Heart right ventricle (tissue), 16 donors: ENCODE measurements around the gene WFIKKN2. TPM values are rescaled to one million over a fixed set of nuclear protein-coding genes. Genes with fewer than 3 reads are reported as not detected.

Experiments
- ATAC-seq, 8 donors: fragments of 200-7000 bp; cut with Tn5 transposase; one replicate each; pipeline ENCODE4 v1.9.1; 2020; ENCODE audit warnings: mild to moderate bottlenecking in 8 of 8, moderate library complexity in 8 of 8, moderate number of reproducible peaks in 1 of 8
- DNase-seq, 2 donors: peaks; one replicate each; pipeline ENCODE4 v3.0.0-alpha.2; 2020
- H3K27ac ChIP-seq, 10 donors: fragments of 200-600 bp; sonication (generic) in 2 of 10; one replicate each; pipeline versions ENCODE4 v1.5.0 to v1.8.0; 2020 to 2022; ENCODE audit warnings: mild to moderate bottlenecking in 3 of 10
- H3K27me3 ChIP-seq, 7 donors: fragments of 200-600 bp; one replicate each; pipeline ENCODE4 v1.8.0; 2021 to 2022; ENCODE audit warnings: mild to moderate bottlenecking in 2 of 7
- H3K36me3 ChIP-seq, 9 donors: fragments of 200-600 bp; sonication (generic) in 1 of 9; one replicate each; pipeline versions ENCODE4 v1.5.0 to v1.8.0; 2020 to 2022; ENCODE audit warnings: mild to moderate bottlenecking in 2 of 9
- H3K4me1 ChIP-seq, 9 donors: fragments of 200-600 bp; sonication (generic) in 1 of 9; one replicate each; pipeline versions ENCODE4 v1.5.0 to v1.8.0; 2020 to 2022; ENCODE audit warnings: mild to moderate bottlenecking in 4 of 9
- H3K4me3 ChIP-seq, 10 donors: fragments of 200-600 bp; sonication (generic) in 2 of 10; one replicate each; pipeline versions ENCODE4 v1.5.0 to v1.8.0; 2020 to 2022; ENCODE audit warnings: mild to moderate bottlenecking in 7 of 10, moderate library complexity in 2 of 10
- H3K9me3 ChIP-seq, 11 donors: fragments of 200-600 bp in 10 of 11; sonication (generic) in 2 of 11; one replicate each; pipeline versions ENCODE4 v1.5.0 to v1.8.0; 2013 to 2022; ENCODE audit warnings: mild to moderate bottlenecking in 2 of 11, control low read depth in 1 of 11, moderate library complexity in 1 of 11
- CTCF ChIP-seq, 9 donors: fragments of 200-600 bp; sonication (generic) in 2 of 9; IDR thresholded peaks; one replicate each; pipeline versions ENCODE4 v1.5.0 to v1.8.0; 2021 to 2022; ENCODE audit warnings: antibody characterized with exemption in 9 of 9, mild to moderate bottlenecking in 5 of 9, moderate library complexity in 1 of 9
- WGBS, 2 donors: extraction: QIAGEN DNeasy Blood & Tissue Kit; methylation state at CpG; one replicate each; pipeline ENCODE4 v1.1.7; 2013; ENCODE audit warnings: inconsistent platforms in 1 of 2; 5-methylcytosine and 5-hydroxymethylcytosine counted together
- intact Hi-C, 10 donors: fragments of 100-400 bp; cut with DNase I; formaldehyde crosslinking; loops; one replicate each; pipeline versions ENCODE4 v1.11.1 to v1.14.2; 2022
- polyA plus RNA-seq, 2 donors: library from polyadenylated mRNA; stranded (reverse); fragments of 200-250 nt; gene quantifications; one replicate each; pipeline ENCODE4 v1.2.3, GENCODE V29; 2013
- total RNA-seq, 10 donors: library from RNA; stranded (reverse); fragmentation: NEBNext Ultra II Directional in 3 of 10; extraction: Animal tissue kit (Norgen Biotek cat#: 25700) in 3 of 10; gene quantifications; one replicate each; pipeline versions ENCODE4 v1.2.1 to v1.2.4, GENCODE V29; 2021 to 2023
- donor health status: Arrhythmogenic right ventricular cardiomyopathy.
- donor health status: ischemic (EF 13 %, LVEDD 7.1; RV severe dilation, severe dysfunction).
- donor health status: healthy with polysubstance abuse.
- donor health status: DM: no; HTN: yes; CAD: no.
- donor health status: DM: no; HTN: no; CAD: no.
- donor health status: ischemic (EF 25% LVEDD 6.9; RV normal size, moderate dysfunction).
- donor health status: ischemic (EF 25% LVEDD 5.7; RV mildly dilated, moderate dysfunction).
- donor health status: healthy.
- donor health status: DM: yes; HTN: yes; CAD: no.
- donor health status: Ischemic cardiomyopathy.
- donor health status: ischemic (EF 35%, LVEDD 5.7; RV mildly dilated, moderate dysfunction).
- donor health status: nonischemic (EF 11% LVEDD 7.7; RV severe dilation, severe dysfunction).
- donor health status: DM: yes; HTN: yes; CAD: no.
- donor health status: PGD.
- donor health status: ischemic (EF 29% LVEDD 5.4; RV normal size, mild dysfunction).
- donor health status: nonischemic (EF 23%, LVEDD 6.1; RV moderate dilation, normal function).

WFIKKN2 gene
- total and polyA plus RNA-seq, 12 donors, result 0.10 to 1.7 (median 0.49) TPM

GRCh38 chr17:50848711-50849110, 13.3 kb downstream of the WFIKKN2 start:
- DNase-seq (no peak), ATAC-seq (no peak)
- Histone ChIP-seq H3K9me3 (peaks cover 0 to 11% (median 0%) of the 10 kb centered on the region in 11 donors), H3K27ac (no peak overlapping the region), H3K4me3 (no peak overlapping the region), H3K27me3 (no peaks in the 10 kb centered on the region), H3K36me3 (no peaks in the 10 kb centered on the region), H3K4me1 (peaks cover 0 to 61% (median 21%) of the 10 kb centered on the region in 9 donors)
- no peak for TF ChIP-seq CTCF (IDR thresholded peaks at IDR 0.05)
- WGBS, 2 donors, result 57 to 63% methylated on average over 2 of the region's 2 CpGs
- intact Hi-C loops, result loop anchor here in 4 of 10 donors (1.0 to 10.0 kb wide), 5 partner anchors 104 to 306 kb away; partner anchors contain the start of gene NME1 (in 1 of the 4)

DNA sequence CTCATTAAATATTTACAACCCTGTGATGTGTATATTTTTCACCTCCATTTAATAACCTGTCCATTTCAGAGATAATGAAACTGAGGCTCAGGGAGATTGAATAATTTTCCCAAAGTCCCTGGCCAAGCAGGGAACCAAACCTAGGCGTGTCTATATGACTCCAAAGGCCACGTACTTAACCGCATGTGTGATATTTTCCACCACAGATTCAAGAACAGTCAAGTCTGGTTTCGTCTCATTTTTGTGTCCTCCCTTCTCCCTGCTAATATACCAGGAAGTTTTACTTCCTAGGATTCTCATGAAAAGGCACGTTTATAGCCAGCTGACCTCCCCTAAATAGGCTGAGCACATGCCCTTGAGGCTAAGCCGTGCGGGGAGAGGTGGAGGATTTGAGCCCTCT, 15.3 kb downstream of the WFIKKN2 start:
- Histone ChIP-seq H3K4me1 (peaks cover 0 to 58% (median 21%) of the 10 kb centered on the region in 9 donors), H3K9me3 (peaks cover 0 to 11% (median 0%) of the 10 kb centered on the region in 11 donors), H3K36me3 (no peaks in the 10 kb centered on the region), H3K27ac (peak overlapping the region in 8 of 10 donors; percentile 7 to 92 (median 82)), H3K27me3 (no peaks in the 10 kb centered on the region), H3K4me3 (no peak overlapping the region)
- ATAC-seq, result no peak
- 81 to 83% methylated on average over 7 of the region's 7 CpGs for WGBS, 2 donors
- no peak for TF ChIP-seq CTCF (IDR thresholded peaks at IDR 0.05)
- DNase-seq, result no peak
- intact Hi-C loops, result loop anchor here in 4 of 10 donors (5.0 to 10.0 kb wide), 3 partner anchors 102 to 294 kb away; no protein-coding TSS in a partner anchor

DNA sequence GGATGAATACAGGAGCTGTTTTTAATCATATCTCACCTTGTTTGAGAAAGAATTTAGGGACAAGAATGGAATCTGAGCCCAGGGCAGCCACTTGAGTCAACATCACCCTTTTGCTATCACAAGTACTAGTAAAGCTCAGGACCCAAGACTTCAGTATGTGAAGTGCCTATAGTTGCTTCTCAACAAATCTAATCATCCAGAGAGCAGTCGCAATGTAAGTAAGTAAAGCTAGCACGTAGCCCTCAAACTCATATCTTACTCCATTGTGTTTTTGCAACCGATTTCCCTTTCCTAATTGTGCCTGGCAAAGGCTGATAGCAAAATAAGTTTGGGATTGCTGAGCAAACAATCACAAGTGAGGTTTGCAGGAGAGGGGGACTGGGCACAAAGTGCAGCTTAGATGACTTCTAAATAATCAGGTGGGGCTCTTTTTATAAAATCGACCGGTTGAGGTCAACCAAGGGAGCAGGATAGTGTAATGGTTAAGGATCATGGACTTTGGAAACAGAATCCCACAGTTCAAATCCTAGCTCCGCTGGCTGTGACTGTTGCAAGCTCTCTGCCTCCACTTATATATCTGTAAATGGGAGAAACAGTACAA, 17.7 kb downstream of the WFIKKN2 start:
- ATAC-seq, result peak in 1 of 8 donors; percentile 2
- H3K4me3 ChIP-seq, result peak overlapping the region in 1 of 10 donors; percentile 47

DNA sequence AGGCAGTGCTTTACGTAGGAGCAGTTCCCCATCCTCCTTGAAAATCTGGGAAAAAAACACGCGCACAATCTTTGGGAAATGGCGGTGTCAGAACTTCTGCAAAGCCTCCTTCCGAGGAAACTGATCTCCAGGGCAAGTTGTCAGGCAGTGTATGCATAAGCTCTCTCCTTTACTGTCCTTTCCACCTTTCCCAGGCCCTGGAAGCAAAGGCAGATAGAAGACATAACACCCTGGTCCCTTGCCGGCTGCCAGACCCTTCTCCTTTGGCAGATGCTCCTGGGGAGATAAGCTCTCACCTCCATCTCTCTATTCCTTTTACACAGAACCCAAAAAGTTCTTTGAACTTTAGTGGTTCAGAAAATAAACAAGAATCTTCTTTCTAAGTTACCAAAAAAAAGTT, 18.4 kb downstream of the WFIKKN2 start:
- ATAC-seq, result no peak
- Histone ChIP-seq H3K9me3 (peaks cover 0 to 3% (median 0%) of the 10 kb centered on the region in 11 donors), H3K4me3 (no peak overlapping the region), H3K27me3 (no peaks in the 10 kb centered on the region), H3K4me1 (peaks cover 0 to 42% (median 18%) of the 10 kb centered on the region in 9 donors), H3K36me3 (no peaks in the 10 kb centered on the region), H3K27ac (peak overlapping the region in 5 of 10 donors; percentile 78 to 92 (median 90))
- WGBS, 2 donors, result 88 to 91% methylated on average over 6 of the region's 6 CpGs
- no peak for TF ChIP-seq CTCF (IDR thresholded peaks at IDR 0.05)
- no peak for DNase-seq
- intact Hi-C loops, result loop anchor here in 7 of 10 donors (1.0 to 10.0 kb wide), 7 partner anchors 93 to 291 kb away; no protein-coding TSS in a partner anchor

More for the DNA sequence above, 17.7 kb downstream of the WFIKKN2 start:
- Histone ChIP-seq H3K36me3 (no peaks in the 10 kb centered on the region), H3K4me1 (peaks cover 0 to 46% (median 18%) of the 10 kb centered on the region in 9 donors), H3K27ac (peak overlapping the region in 8 of 10 donors; percentile 39 to 92 (median 82)), H3K9me3 (peaks cover 0 to 10% (median 0%) of the 10 kb centered on the region in 11 donors), H3K27me3 (no peaks in the 10 kb centered on the region)
- no peak for DNase-seq
- WGBS, 2 donors, result 47 to 54% methylated on average over 6 of the region's 6 CpGs
- no peak for TF ChIP-seq CTCF (IDR thresholded peaks at IDR 0.05)
- intact Hi-C loops, result loop anchor here in 7 of 10 donors (1.0 to 10.0 kb wide), 7 partner anchors 94 to 292 kb away; no protein-coding TSS in a partner anchor
